Activated CD8-positive, alpha-beta memory T cell treated with anti-CD3 and anti-CD28 coated beads for 24 hours (primary cell): ENCODE measurements around the gene SNX25.
"Not testable (repeated sequence)": the region's sequence is repeated elsewhere in the genome, so short reads cannot be mapped to it uniquely, and the experiment has no call there.

Experiments
- DNase-seq: peaks from one replicate; pipeline ENCODE4 v3.0.0-alpha.2; 2020

Gene SNX25

GRCh38 chr4:185351691-185352090 lies 142.3 kb downstream of the SNX25 start:
- no peak for DNase-seq

GRCh38 chr4:185352202-185352601 lies 142.8 kb downstream of the SNX25 start:
- no peak for DNase-seq

- no peak for DNase-seq
Observed at GRCh38 chr4:185352741-185353140, 143.3 kb downstream of the SNX25 start.

GRCh38 chr4:185357211-185357610 lies 147.8 kb downstream of the SNX25 start:
- no peak for DNase-seq

- no peak for DNase-seq
Observed at GRCh38 chr4:185357733-185358440, 148.5 kb downstream of the SNX25 start.

GRCh38 chr4:185358514-185358913 lies 149.1 kb downstream of the SNX25 start:
- no peak for DNase-seq

- DNase-seq = no peak
Observed at GRCh38 chr4:185358959-185359358, 149.6 kb downstream of the SNX25 start.

GRCh38 chr4:185359767-185360446 lies 150.5 kb downstream of the SNX25 start:
- DNase-seq = no peak

GRCh38 chr4:185361872-185362271 lies 152.5 kb downstream of the SNX25 start:
- no peak for DNase-seq

GRCh38 chr4:185362570-185362969 lies 153.2 kb downstream of the SNX25 start:
- DNase-seq = not testable (repeated sequence)

- DNase-seq = no peak
Observed at GRCh38 chr4:185363251-185363650, 153.9 kb downstream of the SNX25 start.

- no peak for DNase-seq
Observed at GRCh38 chr4:185364886-185365285, 155.5 kb downstream of the SNX25 start.

- DNase-seq = no peak
Observed at GRCh38 chr4:185369731-185370130, 160.3 kb downstream of the SNX25 start.

- no peak for DNase-seq
Observed at GRCh38 chr4:185370268-185370949, 161.0 kb downstream of the SNX25 start.

GRCh38 chr4:185371702-185372101 lies 162.3 kb downstream of the SNX25 start:
- no peak for DNase-seq

- no peak for DNase-seq
Observed at GRCh38 chr4:185374027-185374426, 164.6 kb downstream of the SNX25 start.

- no peak for DNase-seq
Observed at GRCh38 chr4:185374573-185374972, 165.2 kb downstream of the SNX25 start.

GRCh38 chr4:185378264-185378663 lies 168.9 kb downstream of the SNX25 start:
- no peak for DNase-seq

- DNase-seq = no peak
Observed at GRCh38 chr4:185379326-185380295, 170.2 kb downstream of the SNX25 start.

- DNase-seq = no peak
Observed at GRCh38 chr4:185380320-185380719, 170.9 kb downstream of the SNX25 start.

GRCh38 chr4:185381288-185382196 lies 172.1 kb downstream of the SNX25 start:
- no peak for DNase-seq

- no peak for DNase-seq
Observed at GRCh38 chr4:185382754-185383153, 173.4 kb downstream of the SNX25 start.
